Vagina (tissue), 2 donors: ENCODE measurements around the gene VSTM4.

Experiments used
- POLR2A ChIP-seq, 2 donors: fragments of 450-650 bp; IDR thresholded peaks; one replicate each; pipeline ENCODE4 v1.6.1; 2017; ENCODE audit warnings: antibody characterized with exemption in 2 of 2, mild to moderate bottlenecking in 2 of 2, moderate library complexity in 2 of 2
- TF ChIP-seq, protein P1 (sequence below), 3 experiments: fragments of 450-650 bp in 2 of 3; fragments of 200-600 bp in 1 of 3; sonication (generic) in 1 of 3; IDR thresholded peaks; one replicate each; pipeline ENCODE4 v1.5.1; 2017 to 2019; ENCODE audit warnings: antibody characterized with exemption in 3 of 3, mild to moderate bottlenecking in 2 of 3, moderate library complexity in 2 of 3

DNA sequence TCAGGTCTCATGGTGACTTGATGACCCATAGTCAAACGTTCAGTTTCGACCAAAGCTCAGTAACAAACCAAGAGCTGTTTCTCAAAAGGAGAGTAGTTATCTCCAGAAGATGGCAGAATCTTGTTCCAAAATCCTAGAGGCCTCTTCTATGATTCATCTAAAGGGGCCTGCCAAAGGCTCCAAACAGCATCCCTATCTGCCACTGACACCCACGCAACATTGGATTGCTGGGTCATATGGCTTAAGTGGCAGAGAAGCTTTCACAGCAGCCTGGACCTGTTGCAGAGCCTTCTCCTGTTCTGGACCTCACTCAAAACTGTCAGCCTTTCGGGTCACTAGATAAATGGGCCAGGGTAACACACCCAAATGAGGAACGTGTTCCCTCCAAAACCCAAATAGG lies 121.7 kb downstream of the VSTM4 start:
- TF ChIP-seq, protein P1, sequence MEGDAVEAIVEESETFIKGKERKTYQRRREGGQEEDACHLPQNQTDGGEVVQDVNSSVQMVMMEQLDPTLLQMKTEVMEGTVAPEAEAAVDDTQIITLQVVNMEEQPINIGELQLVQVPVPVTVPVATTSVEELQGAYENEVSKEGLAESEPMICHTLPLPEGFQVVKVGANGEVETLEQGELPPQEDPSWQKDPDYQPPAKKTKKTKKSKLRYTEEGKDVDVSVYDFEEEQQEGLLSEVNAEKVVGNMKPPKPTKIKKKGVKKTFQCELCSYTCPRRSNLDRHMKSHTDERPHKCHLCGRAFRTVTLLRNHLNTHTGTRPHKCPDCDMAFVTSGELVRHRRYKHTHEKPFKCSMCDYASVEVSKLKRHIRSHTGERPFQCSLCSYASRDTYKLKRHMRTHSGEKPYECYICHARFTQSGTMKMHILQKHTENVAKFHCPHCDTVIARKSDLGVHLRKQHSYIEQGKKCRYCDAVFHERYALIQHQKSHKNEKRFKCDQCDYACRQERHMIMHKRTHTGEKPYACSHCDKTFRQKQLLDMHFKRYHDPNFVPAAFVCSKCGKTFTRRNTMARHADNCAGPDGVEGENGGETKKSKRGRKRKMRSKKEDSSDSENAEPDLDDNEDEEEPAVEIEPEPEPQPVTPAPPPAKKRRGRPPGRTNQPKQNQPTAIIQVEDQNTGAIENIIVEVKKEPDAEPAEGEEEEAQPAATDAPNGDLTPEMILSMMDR (IDR thresholded peaks at IDR 0.05), result no peak
- TF ChIP-seq POLR2A (IDR thresholded peaks at IDR 0.05), result no peak
